ENCODE results near the gene RYR3. TPM values are rescaled to one million over a fixed set of nuclear protein-coding genes. Genes with fewer than 3 reads are reported as not detected.

Gene RYR3
- total RNA-seq, 4 donors from 2014 or later = 0.38 to 1.8 (median 1.2) TPM

- intact Hi-C loops (cut with DNase I; ENCODE audit: low total_unique reads) = no loop called here
- no peak overlapping the region for H3K4me3 ChIP-seq (ENCODE audit: low read depth, poor library complexity, severe bottlenecking)
- no peak for DNase-seq (ENCODE audit: low spot score in 2 of 2)
- 83 to 87% methylated on average over 6 of the region's 6 CpGs for WGBS, 2 donors
- TF ChIP-seq CTCF (IDR thresholded peaks at IDR 0.05) (no peak), POLR2A (IDR thresholded peaks at IDR 0.05) (no peak)
Observed at GRCh38 chr15:33768670-33769190, 458.0 kb downstream of the RYR3 start.

GRCh38 chr15:33773969-33774368 is 463.2 kb downstream of the RYR3 start:
- intact Hi-C loops (cut with DNase I; ENCODE audit: low total_unique reads) = no loop called here
- TF ChIP-seq POLR2A (IDR thresholded peaks at IDR 0.05) (no peak), CTCF (IDR thresholded peaks at IDR 0.05) (no peak)
- WGBS, 2 donors = 49 to 69% methylated on average over 3 of the region's 3 CpGs
- DNase-seq (ENCODE audit: low spot score in 2 of 2) = no peak
- H3K4me3 ChIP-seq (ENCODE audit: low read depth, poor library complexity, severe bottlenecking) = no peak overlapping the region

GRCh38 chr15:33778852-33779251 is 468.1 kb downstream of the RYR3 start:
- intact Hi-C loops (cut with DNase I; ENCODE audit: low total_unique reads) = no loop called here
- no peak for DNase-seq (ENCODE audit: low spot score in 2 of 2)
- H3K4me3 ChIP-seq (ENCODE audit: low read depth, poor library complexity, severe bottlenecking) = no peak overlapping the region
- 41 to 42% methylated on average over 2 of the region's 2 CpGs for WGBS, 2 donors
- TF ChIP-seq CTCF (IDR thresholded peaks at IDR 0.05) (no peak), POLR2A (IDR thresholded peaks at IDR 0.05) (no peak)

- DNase-seq (ENCODE audit: low spot score in 2 of 2) = no peak
- WGBS, 2 donors = 90 to 91% methylated on average over 5 of the region's 5 CpGs
- no peak overlapping the region for H3K4me3 ChIP-seq (ENCODE audit: low read depth, poor library complexity, severe bottlenecking)
- intact Hi-C loops (cut with DNase I; ENCODE audit: low total_unique reads) = no loop called here
- no peak for TF ChIP-seq POLR2A (IDR thresholded peaks at IDR 0.05)
- no peak for TF ChIP-seq CTCF (IDR thresholded peaks at IDR 0.05)
Observed at GRCh38 chr15:33780011-33780768, 469.4 kb downstream of the RYR3 start.

GRCh38 chr15:33782966-33783365 is 472.2 kb downstream of the RYR3 start:
- no peak for TF ChIP-seq CTCF (IDR thresholded peaks at IDR 0.05)
- no peak for TF ChIP-seq POLR2A (IDR thresholded peaks at IDR 0.05)
- intact Hi-C loops (cut with DNase I; ENCODE audit: low total_unique reads) = no loop called here
- DNase-seq (ENCODE audit: low spot score in 2 of 2) = no peak
- H3K4me3 ChIP-seq (ENCODE audit: low read depth, poor library complexity, severe bottlenecking) = no peak overlapping the region
- WGBS, 2 donors = 50 to 60% methylated on average over 5 of the region's 5 CpGs

Measured in lower leg skin (tissue), 4 donors.